Activated CD8-positive, alpha-beta memory T cell treated with anti-CD3 and anti-CD28 coated beads for 4 hours (primary cell): ENCODE measurements around the gene CCDC50.

ENCODE experiments used
- DNase-seq, 2 donors: peaks; one replicate each; pipeline ENCODE4 v3.0.0-alpha.2; 2020; ENCODE audit warnings: low read depth in 2 of 2

The CCDC50 gene

DNA sequence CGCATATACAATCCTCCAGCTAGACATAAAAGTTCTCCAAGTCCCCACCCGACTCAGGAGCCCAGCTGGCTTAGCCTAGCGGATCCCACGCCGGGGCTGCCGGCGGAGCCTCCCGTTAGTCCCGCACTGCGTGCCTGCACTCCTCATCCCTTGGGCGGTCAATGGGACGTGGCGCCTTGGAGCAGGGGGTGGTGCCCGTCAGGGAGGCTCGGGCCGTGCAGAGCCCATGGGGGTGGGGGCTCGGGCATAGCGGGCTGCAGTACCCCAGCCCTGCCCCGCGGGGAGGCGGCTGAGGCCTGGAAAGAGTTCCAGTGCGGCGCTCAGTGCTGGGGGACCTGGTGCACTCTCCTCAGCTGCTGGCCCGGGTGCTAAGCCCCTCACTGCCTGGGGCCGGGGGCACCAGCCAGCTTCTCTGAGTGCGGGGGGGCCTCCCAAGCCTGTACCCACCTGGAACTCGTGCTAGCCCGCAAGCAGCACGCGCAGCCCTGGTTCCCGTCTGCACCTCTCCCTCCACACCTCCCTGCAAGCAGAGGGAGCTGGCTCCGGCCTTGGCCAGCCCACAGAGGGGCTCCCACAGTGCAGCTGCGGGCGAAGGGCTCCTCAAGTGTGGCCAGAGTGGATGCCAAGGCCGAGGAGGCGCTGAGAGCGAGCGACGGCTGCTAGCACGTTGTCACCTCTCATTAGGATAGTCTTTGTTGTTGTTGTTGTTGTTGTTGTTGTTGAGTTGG lies 12.2 kb upstream of the CCDC50 start:
- no peak for DNase-seq

- no peak for DNase-seq
Observed at GRCh38 chr3:191320316-191320715, 8.9 kb upstream of the CCDC50 start.

- DNase-seq = no peak
Observed at GRCh38 chr3:191321019-191321767, 8.0 kb upstream of the CCDC50 start.

GRCh38 chr3:191324936-191325335 lies 4.3 kb upstream of the CCDC50 start:
- no peak for DNase-seq

DNA sequence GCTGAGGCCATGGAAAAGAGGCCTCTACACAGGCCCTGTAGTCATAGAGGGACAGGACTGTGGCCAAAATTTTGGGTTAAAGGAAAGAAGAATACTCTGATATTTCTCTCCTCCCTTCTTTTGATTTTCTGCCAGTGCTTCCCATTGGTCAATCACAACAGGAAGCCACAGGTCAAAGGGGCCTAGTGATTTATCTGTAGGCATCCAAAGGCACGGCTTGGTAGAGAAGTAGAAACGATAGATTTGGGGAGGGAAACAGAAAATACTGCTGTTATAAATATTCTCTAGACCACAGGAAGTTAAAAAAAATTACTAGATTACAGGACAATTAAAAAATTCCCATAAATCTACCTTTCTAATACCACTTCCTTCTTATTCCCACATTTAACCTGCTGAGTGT lies 1.7 kb upstream of the CCDC50 start:
- DNase-seq = no peak

DNA sequence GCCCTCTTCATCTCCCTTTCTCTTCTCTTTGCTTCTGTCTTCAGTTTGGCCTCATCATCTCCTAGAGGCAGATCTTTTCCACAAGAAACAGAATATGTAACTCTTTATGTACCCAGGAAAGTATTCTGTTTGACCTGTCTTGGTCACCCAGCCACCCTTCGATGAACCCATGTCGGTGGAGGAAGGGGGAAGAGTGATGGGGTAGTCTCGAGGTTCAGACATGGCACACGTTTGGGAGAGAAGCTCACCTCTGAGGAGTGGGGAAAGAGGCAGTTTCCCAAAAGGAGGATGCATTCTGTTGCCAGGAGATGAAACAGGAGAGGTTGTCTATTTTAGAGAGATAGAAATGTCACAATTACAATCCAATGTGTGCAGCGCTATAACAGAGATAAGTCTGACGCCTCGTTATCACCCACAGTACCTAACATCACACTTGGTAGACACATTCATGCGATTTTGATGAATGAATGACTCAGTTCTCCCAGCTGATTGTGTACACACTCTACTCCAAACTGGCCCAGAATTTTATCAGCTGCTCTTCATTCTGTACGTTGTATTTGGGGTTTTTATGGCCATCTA lies 722 bp upstream of the CCDC50 start:
- DNase-seq = no peak

DNA sequence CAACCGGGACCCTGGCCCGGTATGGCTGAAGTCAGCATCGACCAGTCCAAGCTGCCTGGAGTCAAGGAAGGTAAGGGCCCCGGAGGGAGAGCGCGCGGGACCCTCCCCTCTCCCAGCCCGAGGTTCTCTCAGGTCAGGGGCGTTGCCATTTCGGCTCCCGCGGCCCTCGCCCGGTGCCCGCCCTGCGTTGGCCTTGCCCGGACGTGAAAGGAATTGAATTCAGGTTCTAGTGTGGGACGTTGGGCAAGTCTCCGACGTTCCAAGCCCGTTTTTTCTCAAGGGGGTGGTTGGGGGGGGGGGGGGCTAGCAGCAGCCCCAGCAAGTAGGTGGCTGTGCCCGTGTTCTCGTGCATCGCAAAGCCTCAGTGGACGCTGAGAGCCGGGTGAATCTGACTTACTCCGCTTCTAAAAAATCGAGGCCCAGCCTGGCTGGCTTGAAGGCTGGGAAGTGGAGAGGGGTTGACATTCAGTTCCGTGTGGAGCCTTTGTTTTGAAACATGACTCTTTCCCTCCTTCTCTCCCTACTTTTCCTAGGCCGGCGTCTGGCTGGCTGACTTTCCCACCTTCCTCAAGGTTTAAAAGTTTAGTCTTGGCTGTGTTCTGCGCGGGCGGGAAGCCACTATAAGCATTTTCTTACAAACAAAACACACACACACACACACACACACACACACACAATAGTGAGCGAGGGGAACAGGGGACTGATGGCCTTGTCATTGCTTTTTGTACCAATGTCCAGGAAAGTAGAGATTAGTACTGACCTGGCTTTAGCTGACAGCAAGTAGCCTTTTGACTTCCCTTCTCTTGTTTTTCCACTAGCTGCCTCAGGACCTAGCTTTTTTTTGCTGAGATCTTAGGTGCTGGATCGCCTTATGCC lies 698 bp downstream of the CCDC50 start, which contains the start of gene UTS2B:
TSS of gene UTS2B (minus strand) at position 873 of the 876 bp plus-strand sequence. CDS start 48,337 bp downstream, outside the sequence.
- no peak for DNase-seq

- DNase-seq = no peak
Observed at GRCh38 chr3:191330530-191331048, 1.4 kb downstream of the CCDC50 start.

GRCh38 chr3:191331388-191331787 lies 2.2 kb downstream of the CCDC50 start:
- no peak for DNase-seq

DNA sequence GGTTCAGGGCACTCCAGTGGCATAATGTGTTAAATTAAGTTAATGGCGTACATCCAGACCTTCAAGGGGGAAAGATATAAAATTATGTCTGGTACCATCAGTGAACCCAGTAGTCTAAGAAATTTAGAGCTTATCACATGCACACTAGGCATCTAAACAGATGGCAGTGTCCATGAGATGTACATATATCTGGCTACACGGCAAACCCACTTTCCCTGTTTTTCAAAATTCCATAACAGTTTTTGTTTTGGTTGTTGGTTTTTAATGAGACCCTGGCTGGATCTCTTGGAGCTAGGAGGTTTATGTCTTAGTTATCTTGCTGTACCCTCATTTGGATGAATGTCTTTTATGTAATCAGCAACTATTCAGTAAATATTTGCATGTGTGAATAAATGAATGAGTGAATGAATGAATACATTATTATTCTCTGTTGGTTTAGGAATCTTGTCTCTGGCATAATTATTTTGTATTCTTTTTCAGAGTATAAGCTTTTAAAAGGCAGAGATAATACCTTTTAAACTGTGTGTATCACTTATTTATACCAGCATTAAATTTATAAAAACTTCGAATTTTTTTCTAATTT lies 4.2 kb downstream of the CCDC50 start:
- DNase-seq = no peak

DNA sequence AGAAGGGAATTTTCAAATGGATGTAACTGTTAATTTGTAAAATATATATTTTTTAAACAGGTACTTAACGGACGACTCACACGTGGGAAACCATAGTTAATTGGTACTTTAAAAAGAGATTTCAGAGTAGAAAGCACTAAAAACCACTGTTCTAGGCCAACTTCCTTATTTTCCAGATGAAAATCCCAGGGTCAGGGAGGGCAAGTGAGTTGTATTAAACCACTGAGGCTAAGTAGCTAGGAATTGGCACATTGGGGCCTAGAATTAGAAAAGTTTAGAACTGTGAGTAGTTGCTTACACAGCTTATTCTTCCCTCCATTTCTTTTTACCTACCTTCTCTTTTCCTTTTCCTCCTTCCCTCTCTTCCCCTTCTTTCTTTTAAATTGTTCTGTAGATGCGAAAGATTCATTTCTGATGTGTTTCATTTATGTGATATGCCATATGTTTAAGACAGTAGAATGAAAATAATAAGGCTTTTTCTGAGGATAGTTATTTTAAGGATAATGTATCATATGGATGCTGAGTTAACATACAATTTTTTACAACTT lies 5.2 kb downstream of the CCDC50 start:
- DNase-seq = no peak

DNA sequence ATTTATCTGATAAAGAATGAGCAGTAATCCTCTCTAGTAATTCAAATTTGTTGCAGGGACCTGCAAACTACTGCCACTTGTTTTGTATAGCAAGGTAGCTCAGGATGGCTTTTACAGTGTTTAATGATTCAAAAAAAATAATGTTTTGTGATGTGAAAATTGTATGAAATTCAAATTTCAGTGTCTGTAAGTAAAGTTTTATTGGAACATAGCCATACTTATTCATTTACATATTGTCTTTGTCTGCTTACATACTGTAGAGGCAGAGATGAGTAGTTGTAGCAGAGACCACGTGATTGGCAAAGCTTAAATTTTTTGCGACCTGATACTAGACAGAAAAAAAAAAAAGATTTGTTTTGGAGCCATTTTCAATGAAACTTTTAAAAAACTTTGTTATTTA lies 7.6 kb downstream of the CCDC50 start:
- no peak for DNase-seq

DNA sequence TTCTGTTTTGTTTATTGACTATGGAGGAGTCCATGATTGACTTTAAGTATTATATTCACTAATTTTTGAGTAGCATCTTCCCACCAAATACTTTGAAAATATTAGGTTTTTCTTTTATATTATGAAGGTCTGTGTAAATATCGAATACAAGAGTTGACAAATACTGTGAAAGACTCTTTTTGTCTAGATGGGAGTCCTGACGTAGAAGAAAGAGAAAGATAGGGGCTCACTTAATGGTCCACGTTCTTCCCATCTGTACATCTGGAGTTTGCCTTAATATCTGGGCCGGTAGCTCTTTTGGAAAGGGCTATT lies 8.9 kb downstream of the CCDC50 start:
- no peak for DNase-seq

GRCh38 chr3:191339316-191339917 lies 10.2 kb downstream of the CCDC50 start:
- DNase-seq = no peak

DNA sequence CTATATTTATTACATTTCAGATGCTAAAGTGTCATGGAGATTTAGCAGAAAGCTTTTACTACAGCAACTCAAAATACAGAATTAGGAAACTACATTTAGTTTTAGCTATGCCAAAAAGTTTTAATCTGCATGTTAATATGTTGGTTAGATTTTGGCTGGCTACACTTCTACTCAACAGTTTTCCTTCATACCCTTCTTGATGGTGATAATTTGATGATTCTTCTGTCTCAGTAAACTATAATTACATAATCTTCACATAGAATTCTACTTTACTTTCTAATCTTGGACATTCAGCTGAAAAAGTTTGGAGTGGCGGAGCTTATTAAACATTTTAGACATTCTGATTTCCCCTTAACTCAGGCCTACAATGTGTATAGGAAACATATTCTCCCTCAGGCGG lies 11.2 kb downstream of the CCDC50 start:
- DNase-seq = no peak

GRCh38 chr3:191340966-191341365 lies 11.8 kb downstream of the CCDC50 start:
- no peak for DNase-seq

GRCh38 chr3:191342006-191342405 lies 12.8 kb downstream of the CCDC50 start:
- DNase-seq = no peak

GRCh38 chr3:191342411-191342810 lies 13.2 kb downstream of the CCDC50 start:
- DNase-seq = no peak

DNA sequence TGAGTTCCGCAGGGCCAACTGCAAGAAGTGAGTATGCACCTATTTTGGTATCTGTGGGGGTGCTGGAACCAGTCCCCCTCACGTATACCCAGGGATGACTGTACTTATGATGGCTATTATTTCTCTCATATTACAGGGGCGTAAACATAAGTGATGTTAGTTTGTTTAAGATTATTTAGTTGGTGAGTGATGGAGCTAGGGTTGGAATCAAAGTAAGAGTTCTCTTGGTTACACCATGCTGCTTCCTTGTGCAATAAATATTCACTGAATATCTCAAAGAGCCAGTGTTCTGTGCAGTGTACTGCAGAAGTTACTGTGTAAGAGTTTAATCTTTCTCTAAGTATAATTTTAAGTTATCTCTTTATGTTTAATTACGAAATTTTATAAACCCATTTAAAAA lies 13.9 kb downstream of the CCDC50 start:
- no peak for DNase-seq

- no peak for DNase-seq
Observed at GRCh38 chr3:191343913-191344312, 14.7 kb downstream of the CCDC50 start.

DNA sequence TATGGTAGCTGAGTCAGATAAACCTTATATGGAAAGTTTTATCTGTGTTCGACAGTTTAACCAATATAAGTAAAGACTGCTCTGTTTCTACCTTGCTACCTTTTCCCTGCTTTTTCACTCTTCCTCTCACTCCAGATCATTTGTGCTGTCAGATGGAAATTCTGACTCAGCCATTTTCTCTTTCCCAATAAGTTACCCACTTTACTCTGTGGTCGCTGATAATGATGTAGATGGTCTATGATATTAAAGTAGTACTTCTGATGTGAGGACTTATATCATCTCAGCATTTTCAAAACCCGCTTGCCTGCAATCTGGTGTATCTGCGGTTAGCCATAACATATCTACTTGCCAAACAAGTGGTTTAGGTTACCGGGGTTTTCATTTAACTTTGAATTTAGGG lies 16.1 kb downstream of the CCDC50 start:
- no peak for DNase-seq
